SU-DHL-6 (cell line): ENCODE results near the gene BEST1.

Experiments
- H2AFZ ChIP-seq: fragments of 200-600 bp; sonication (generic); 2 replicates; pipeline ENCODE4 v1.6.1; 2014; ENCODE audit warnings: low read depth, mild to moderate bottlenecking, moderate library complexity, mixed read lengths, antibody characterized with exemption, low read length; ENCODE audit not compliant: severe bottlenecking
- H3F3A ChIP-seq: fragments of 200-600 bp; shearing (Covaris generic); 2 replicates; pipeline ENCODE4 v1.6.0; 2016; ENCODE audit warnings: antibody characterized with exemption, mild to moderate bottlenecking; ENCODE audit not compliant: insufficient read depth
- H3K27ac ChIP-seq: fragments of 200-600 bp; sonication (generic); 2 replicates; pipeline ENCODE4 v1.5.1; 2016; ENCODE audit warnings: low read depth, mild to moderate bottlenecking, low read length, moderate library complexity, mixed read lengths
- H3K27me3 ChIP-seq: fragments of 200-600 bp; sonication (generic), shearing (Covaris generic); 2 replicates; pipeline ENCODE4 v1.6.0; 2014; ENCODE audit warnings: mild to moderate bottlenecking, low read length
- H3K36me3 ChIP-seq: fragments of 200-600 bp; sonication (generic); 2 replicates; pipeline ENCODE4 v1.6.1; 2014; ENCODE audit warnings: mild to moderate bottlenecking, low read length, mixed read lengths
- H3K4me2 ChIP-seq: fragments of 300-600, 200-600 bp; shearing (Covaris generic), sonication (generic); 2 replicates; pipeline ENCODE4 v1.6.0; 2014; ENCODE audit warnings: low read length, low read depth, mild to moderate bottlenecking; ENCODE audit not compliant: poor library complexity, severe bottlenecking
- H3K4me3 ChIP-seq: fragments of 200-600 bp; sonication (generic); 2 replicates; pipeline ENCODE4 v1.5.1; 2014; ENCODE audit warnings: antibody characterized with exemption, low read length, mild to moderate bottlenecking, mixed read lengths; ENCODE audit not compliant: insufficient read depth, poor library complexity, severe bottlenecking
- H3K79me2 ChIP-seq: fragments of 200-600 bp; sonication (generic); 2 replicates; pipeline ENCODE4 v1.6.1; 2014; ENCODE audit warnings: mild to moderate bottlenecking, low read length, moderate library complexity; ENCODE audit not compliant: insufficient read depth
- H3K9ac ChIP-seq: fragments of 200-600 bp; sonication (generic); 2 replicates; pipeline ENCODE4 v1.7.0; 2014; ENCODE audit warnings: mild to moderate bottlenecking, low read length
- H3K9me2 ChIP-seq: fragments of 200-600 bp; sonication (generic); replicated peaks from 2 replicates; pipeline ENCODE4 v1.6.1; 2014; ENCODE audit warnings: low read length; ENCODE audit not compliant: insufficient read depth
- H3K9me3 ChIP-seq: fragments of 200-600 bp; sonication (generic); 2 replicates; pipeline ENCODE4 v1.6.1; 2014; ENCODE audit warnings: low read length, mixed read lengths; ENCODE audit not compliant: insufficient read depth
- H4K20me1 ChIP-seq: fragments of 200-600 bp; sonication (generic); 2 replicates; pipeline ENCODE4 v1.6.1; 2014; ENCODE audit warnings: low read depth, mild to moderate bottlenecking, antibody characterized with exemption, low read length, moderate library complexity, mixed read lengths
- CTCF ChIP-seq: fragments of 200-600 bp; sonication (generic); IDR thresholded peaks from one replicate; pipeline ENCODE4 v1.5.1; 2017; ENCODE audit warnings: antibody characterized with exemption, mild to moderate bottlenecking, low read length, moderate library complexity; ENCODE audit not compliant: insufficient read depth, poor library complexity, severe bottlenecking
- EZH2phosphoT487 ChIP-seq: fragments of 200-600 bp; sonication (generic), shearing (Covaris generic); conservative IDR thresholded peaks from 2 replicates; pipeline ENCODE4 v1.6.1; 2018; ENCODE audit warnings: mild to moderate bottlenecking, antibody characterized with exemption, low read length, moderate library complexity, mixed read lengths

The BEST1 gene

GRCh38 chr11:61925736-61926135 lies 24.4 kb upstream of the BEST1 start:
- no peaks in the 10 kb centered on the region for H3K9me3 ChIP-seq
- H2AFZ ChIP-seq, result no peak overlapping the region
- H3K9ac ChIP-seq, result no peak overlapping the region
- H3K4me2 ChIP-seq, result no peak overlapping the region
- no peak overlapping the region for H3K4me3 ChIP-seq
- no peaks in the 10 kb centered on the region for H3F3A ChIP-seq
- H3K9me2 ChIP-seq, result no peaks in the 10 kb centered on the region
- no peak overlapping the region for H3K27ac ChIP-seq
- H3K79me2 ChIP-seq, result no peaks in the 10 kb centered on the region
- TF ChIP-seq EZH2phosphoT487 (no peak), CTCF (no peak)
- no peaks in the 10 kb centered on the region for H4K20me1 ChIP-seq
- H3K36me3 ChIP-seq, result no peaks in the 10 kb centered on the region
- no peaks in the 10 kb centered on the region for H3K27me3 ChIP-seq

- TF ChIP-seq EZH2phosphoT487 (no peak), CTCF (no peak)
- H3K9me3 ChIP-seq, result no peaks in the 10 kb centered on the region
- H3K27ac ChIP-seq, result no peak overlapping the region
- H3K9me2 ChIP-seq, result no peaks in the 10 kb centered on the region
- H3K27me3 ChIP-seq, result no peaks in the 10 kb centered on the region
- no peak overlapping the region for H3K9ac ChIP-seq
- H3F3A ChIP-seq, result no peaks in the 10 kb centered on the region
- no peaks in the 10 kb centered on the region for H3K79me2 ChIP-seq
- H3K4me2 ChIP-seq, result no peak overlapping the region
- H3K36me3 ChIP-seq, result no peaks in the 10 kb centered on the region
- no peak overlapping the region for H3K4me3 ChIP-seq
- H4K20me1 ChIP-seq, result no peaks in the 10 kb centered on the region
- H2AFZ ChIP-seq, result no peak overlapping the region
These were observed 23.9 kb upstream of the BEST1 start for GRCh38 chr11:61926235-61926634.

- Histone ChIP-seq H3K4me3 (no peak overlapping the region), H3K9me3 (no peaks in the 10 kb centered on the region), H3K4me2 (no peak overlapping the region), H3K9me2 (no peaks in the 10 kb centered on the region), H3K36me3 (no peaks in the 10 kb centered on the region), H3F3A (no peaks in the 10 kb centered on the region), H3K9ac (no peak overlapping the region), H3K27ac (no peak overlapping the region), H4K20me1 (no peaks in the 10 kb centered on the region), H3K79me2 (no peaks in the 10 kb centered on the region), H2AFZ (no peak overlapping the region), H3K27me3 (no peaks in the 10 kb centered on the region)
- TF ChIP-seq EZH2phosphoT487 (no peak), CTCF (no peak)
These were observed 22.6 kb upstream of the BEST1 start for GRCh38 chr11:61927501-61927900.

GRCh38 chr11:61928606-61929005 lies 21.5 kb upstream of the BEST1 start:
- Histone ChIP-seq H3K27ac (no peak overlapping the region), H3K4me2 (no peak overlapping the region), H3K9ac (no peak overlapping the region), H3K27me3 (no peaks in the 10 kb centered on the region), H3K9me2 (no peaks in the 10 kb centered on the region), H3K36me3 (no peaks in the 10 kb centered on the region), H4K20me1 (no peaks in the 10 kb centered on the region), H3K9me3 (no peaks in the 10 kb centered on the region), H3F3A (no peaks in the 10 kb centered on the region), H2AFZ (no peak overlapping the region), H3K79me2 (no peaks in the 10 kb centered on the region), H3K4me3 (no peak overlapping the region)
- TF ChIP-seq EZH2phosphoT487 (no peak), CTCF (no peak)
